Heart left ventricle (tissue), 13 donors: ENCODE measurements around the gene TBX20.
"Not testable (repeated sequence)": the region's sequence is repeated elsewhere in the genome, so short reads cannot be mapped to it uniquely, and the experiment has no call there.

Source experiments
- POLR2A ChIP-seq, 2 donors: fragments of 450-650 bp; IDR thresholded peaks; one replicate each; pipeline ENCODE4 v1.6.1; 2017; ENCODE audit warnings: antibody characterized with exemption in 2 of 2, mild to moderate bottlenecking in 2 of 2, moderate library complexity in 2 of 2
- TF ChIP-seq, protein P1 (sequence below), 12 donors: fragments of 200-600 bp; sonication (generic) in 4 of 12; IDR thresholded peaks; one replicate each; pipeline versions ENCODE4 v1.5.0 to v1.8.0; 2018 to 2022; ENCODE audit warnings: antibody characterized with exemption in 12 of 12, mild to moderate bottlenecking in 5 of 12
- donor health status: ischemic (EF 13 %, LVEDD 7.1; RV severe dilation, severe dysfunction).
- donor health status: DM: no; HTN: yes; CAD: no.
- donor health status: DM: no; HTN: no; CAD: no.
- donor health status: ischemic (EF 25% LVEDD 6.9; RV normal size, moderate dysfunction).
- donor health status: ischemic (EF 25% LVEDD 5.7; RV mildly dilated, moderate dysfunction).
- donor health status: ischemic (EF 35%, LVEDD 5.7; RV mildly dilated, moderate dysfunction).
- donor health status: nonischemic (EF 11% LVEDD 7.7; RV severe dilation, severe dysfunction).
- donor health status: DM: yes; HTN: yes; CAD: no.
- donor health status: PGD.
- donor health status: ischemic (EF 29% LVEDD 5.4; RV normal size, mild dysfunction).
- donor health status: nonischemic (EF 23%, LVEDD 6.1; RV moderate dilation, normal function).

DNA sequence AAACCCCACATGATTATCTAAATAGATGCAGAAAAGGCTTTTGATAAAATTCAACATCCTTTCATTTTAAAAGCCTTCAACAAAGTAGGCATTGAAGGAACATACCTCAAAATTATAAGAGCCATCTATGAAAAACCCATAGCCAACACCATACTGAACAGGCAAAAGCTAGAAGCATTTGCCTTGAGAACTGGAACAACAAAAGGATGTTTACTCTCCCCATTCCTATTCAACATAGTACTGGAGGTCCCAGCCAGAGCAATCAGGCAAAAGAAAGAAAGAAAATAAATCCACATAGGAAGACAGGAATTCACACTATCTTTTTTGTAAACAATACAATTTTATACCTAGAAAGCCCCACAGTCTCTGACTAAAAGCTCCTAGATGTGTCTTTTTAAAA is 86.2 kb downstream of the TBX20 start:
- TF ChIP-seq, protein P1, sequence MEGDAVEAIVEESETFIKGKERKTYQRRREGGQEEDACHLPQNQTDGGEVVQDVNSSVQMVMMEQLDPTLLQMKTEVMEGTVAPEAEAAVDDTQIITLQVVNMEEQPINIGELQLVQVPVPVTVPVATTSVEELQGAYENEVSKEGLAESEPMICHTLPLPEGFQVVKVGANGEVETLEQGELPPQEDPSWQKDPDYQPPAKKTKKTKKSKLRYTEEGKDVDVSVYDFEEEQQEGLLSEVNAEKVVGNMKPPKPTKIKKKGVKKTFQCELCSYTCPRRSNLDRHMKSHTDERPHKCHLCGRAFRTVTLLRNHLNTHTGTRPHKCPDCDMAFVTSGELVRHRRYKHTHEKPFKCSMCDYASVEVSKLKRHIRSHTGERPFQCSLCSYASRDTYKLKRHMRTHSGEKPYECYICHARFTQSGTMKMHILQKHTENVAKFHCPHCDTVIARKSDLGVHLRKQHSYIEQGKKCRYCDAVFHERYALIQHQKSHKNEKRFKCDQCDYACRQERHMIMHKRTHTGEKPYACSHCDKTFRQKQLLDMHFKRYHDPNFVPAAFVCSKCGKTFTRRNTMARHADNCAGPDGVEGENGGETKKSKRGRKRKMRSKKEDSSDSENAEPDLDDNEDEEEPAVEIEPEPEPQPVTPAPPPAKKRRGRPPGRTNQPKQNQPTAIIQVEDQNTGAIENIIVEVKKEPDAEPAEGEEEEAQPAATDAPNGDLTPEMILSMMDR (IDR thresholded peaks at IDR 0.05), result not testable (repeated sequence)
- not testable (repeated sequence) for TF ChIP-seq POLR2A (IDR thresholded peaks at IDR 0.05)
